ENCODE data around the gene HMCN2.

DNA sequence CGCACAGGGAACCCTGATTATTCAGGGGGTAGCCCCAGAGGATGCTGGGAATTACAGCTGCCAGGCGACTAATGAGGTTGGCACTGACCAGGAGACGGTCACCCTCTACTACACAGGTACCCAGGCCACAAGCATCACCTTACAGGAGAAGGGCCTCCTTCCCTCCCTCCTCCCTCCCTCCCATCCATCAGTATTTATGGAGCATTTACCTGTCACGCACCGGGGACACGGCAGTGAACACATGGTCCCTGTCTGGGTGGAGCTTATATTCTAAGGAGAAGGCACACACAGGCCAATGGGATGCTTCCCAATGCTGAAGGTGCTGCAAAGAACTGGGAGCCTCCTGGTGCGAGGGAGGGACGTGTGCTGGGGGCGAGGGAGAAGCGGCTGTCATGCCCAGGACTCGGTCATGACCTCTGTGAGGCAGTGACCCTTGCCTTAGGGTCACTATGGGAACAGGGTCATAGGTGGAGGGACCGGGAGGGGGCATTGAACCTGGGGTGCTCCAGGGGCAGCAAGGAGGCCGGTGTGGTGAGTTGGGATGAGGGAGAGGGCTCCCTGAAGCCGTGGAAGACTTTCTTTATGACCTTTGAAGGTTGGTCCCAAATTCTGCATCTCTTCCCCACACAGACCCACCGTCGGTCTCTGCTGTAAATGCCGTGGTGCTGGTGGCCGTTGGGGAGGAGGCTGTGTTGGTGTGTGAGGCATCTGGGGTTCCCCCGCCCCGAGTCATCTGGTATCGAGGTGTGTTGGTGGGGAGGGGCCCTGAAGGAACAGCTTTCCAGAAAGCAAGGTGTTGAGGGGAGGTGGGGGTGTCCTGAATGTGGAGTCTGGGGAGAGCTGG lies 41.5 kb downstream of the HMCN2 start:
- TF ChIP-seq POLR2A (IDR thresholded peaks at IDR 0.05) (no peak), CTCF (IDR thresholded peaks at IDR 0.05) (no peak), POLR2AphosphoS5 (IDR thresholded peaks at IDR 0.05) (no peak)

Data from prostate gland (tissue), 2 donors.